Measurements from ENCODE around the gene CHMP2B. TPM values are rescaled to one million over a fixed set of nuclear protein-coding genes. Genes with fewer than 3 reads are reported as not detected.
A peak's percentile ranks its signal among the peaks of the same experiment; 100 is the strongest.

The CHMP2B gene
- total and polyA plus RNA-seq, 7 donors: 33.2 to 106 (median 44.3) TPM

DNA sequence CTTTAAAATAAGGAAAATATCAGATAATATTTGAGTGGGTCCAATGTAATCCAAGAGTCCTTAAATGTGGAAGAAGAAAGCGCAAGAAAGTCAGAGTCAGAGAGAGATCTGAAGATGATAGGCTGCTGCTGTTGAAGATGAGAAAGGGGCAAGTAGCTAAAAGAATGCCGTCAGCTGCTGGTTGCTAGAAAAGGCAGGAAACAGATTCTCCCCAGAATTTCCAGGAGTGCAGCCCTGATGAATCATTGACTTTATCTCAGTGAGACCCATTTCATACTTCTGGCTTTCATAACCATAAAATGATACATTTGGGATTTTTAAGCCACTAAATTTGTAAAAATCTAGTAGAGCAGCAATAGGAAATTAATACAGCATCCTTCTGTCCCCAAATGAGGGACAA is 7.5 kb upstream of the CHMP2B start:
- WGBS, 2 donors: 91 to 100% methylated on average over 2 of the region's 2 CpGs
- Histone ChIP-seq H3K36me3 (no peaks in the 10 kb centered on the region), H3K27me3 (no peaks in the 10 kb centered on the region), H3K4me1 (no peaks in the 10 kb centered on the region), H3K9me3 (no peaks in the 10 kb centered on the region), H3K4me3 (no peak overlapping the region), H3K27ac (no peak overlapping the region)
- TF ChIP-seq POLR2AphosphoS5 (IDR thresholded peaks at IDR 0.05) (no peak), EP300 (IDR thresholded peaks at IDR 0.05) (no peak), POLR2A (IDR thresholded peaks at IDR 0.05) (no peak)
- TF ChIP-seq, protein P1, sequence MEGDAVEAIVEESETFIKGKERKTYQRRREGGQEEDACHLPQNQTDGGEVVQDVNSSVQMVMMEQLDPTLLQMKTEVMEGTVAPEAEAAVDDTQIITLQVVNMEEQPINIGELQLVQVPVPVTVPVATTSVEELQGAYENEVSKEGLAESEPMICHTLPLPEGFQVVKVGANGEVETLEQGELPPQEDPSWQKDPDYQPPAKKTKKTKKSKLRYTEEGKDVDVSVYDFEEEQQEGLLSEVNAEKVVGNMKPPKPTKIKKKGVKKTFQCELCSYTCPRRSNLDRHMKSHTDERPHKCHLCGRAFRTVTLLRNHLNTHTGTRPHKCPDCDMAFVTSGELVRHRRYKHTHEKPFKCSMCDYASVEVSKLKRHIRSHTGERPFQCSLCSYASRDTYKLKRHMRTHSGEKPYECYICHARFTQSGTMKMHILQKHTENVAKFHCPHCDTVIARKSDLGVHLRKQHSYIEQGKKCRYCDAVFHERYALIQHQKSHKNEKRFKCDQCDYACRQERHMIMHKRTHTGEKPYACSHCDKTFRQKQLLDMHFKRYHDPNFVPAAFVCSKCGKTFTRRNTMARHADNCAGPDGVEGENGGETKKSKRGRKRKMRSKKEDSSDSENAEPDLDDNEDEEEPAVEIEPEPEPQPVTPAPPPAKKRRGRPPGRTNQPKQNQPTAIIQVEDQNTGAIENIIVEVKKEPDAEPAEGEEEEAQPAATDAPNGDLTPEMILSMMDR (IDR thresholded peaks at IDR 0.05): no peak
- intact Hi-C loops (cut with DNase I): no loop called here
- DNase-seq: no peak

- H3K4me1 ChIP-seq: peaks cover 0 to 34% (median 25%) of the 10 kb centered on the region in 4 donors
- WGBS, 2 donors: 25 to 67% methylated on average over 5 of the region's 5 CpGs
Measured at GRCh38 chr3:87225659-87226058, 1.4 kb upstream of the CHMP2B start.

DNA sequence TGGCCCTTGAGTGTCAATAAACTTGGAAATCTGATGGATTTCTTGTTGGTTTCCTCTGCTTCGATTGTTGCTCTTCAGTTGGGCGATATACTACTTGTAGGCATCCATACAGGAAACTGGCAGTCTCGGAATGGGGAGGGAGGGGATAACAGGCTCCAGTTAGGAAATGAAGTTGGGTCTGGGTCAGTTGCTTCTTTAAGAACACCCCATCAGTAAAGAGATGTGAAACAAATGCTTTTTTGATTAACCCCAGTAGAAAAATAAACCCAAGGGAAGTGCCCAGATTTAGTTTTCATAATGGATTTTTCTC is 681 bp downstream of the CHMP2B start:
- WGBS, 2 donors: 0 to 1% methylated on average over 3 of the region's 3 CpGs
- peaks cover 0 to 38% (median 26%) of the 10 kb centered on the region in 4 donors for H3K4me1 ChIP-seq
- intact Hi-C loops (cut with DNase I): loop anchor here (1.0 kb wide), 1 partner anchor 236 kb away; the partner anchor contains the start of gene VGLL3
- no peaks in the 10 kb centered on the region for H3K27me3 ChIP-seq
- DNase-seq: no peak
- no peaks in the 10 kb centered on the region for H3K9me3 ChIP-seq
- TF ChIP-seq, protein P1 (IDR thresholded peaks at IDR 0.05): no peak
- no peak for TF ChIP-seq POLR2A (IDR thresholded peaks at IDR 0.05)
- TF ChIP-seq POLR2AphosphoS5 (IDR thresholded peaks at IDR 0.05): no peak
- no peak for TF ChIP-seq EP300 (IDR thresholded peaks at IDR 0.05)
- H3K36me3 ChIP-seq: no peaks in the 10 kb centered on the region
- peak overlapping the region; percentile 89 to 97 (median 94) for H3K27ac ChIP-seq
- peak overlapping the region; percentile 76 to 99 (median 95) for H3K4me3 ChIP-seq

More at GRCh38 chr3:87225659-87226058, 1.4 kb upstream of the CHMP2B start:
- Histone ChIP-seq H3K4me3 (no peak overlapping the region), H3K27ac (no peak overlapping the region), H3K9me3 (no peaks in the 10 kb centered on the region), H3K27me3 (no peaks in the 10 kb centered on the region), H3K36me3 (no peaks in the 10 kb centered on the region)
- intact Hi-C loops (cut with DNase I): no loop called here
- peak; percentile 76 for DNase-seq
- TF ChIP-seq, protein P1 (IDR thresholded peaks at IDR 0.05): no peak
- no peak for TF ChIP-seq POLR2AphosphoS5 (IDR thresholded peaks at IDR 0.05)
- TF ChIP-seq POLR2A (IDR thresholded peaks at IDR 0.05): no peak
- no peak for TF ChIP-seq EP300 (IDR thresholded peaks at IDR 0.05)

GRCh38 chr3:87228316-87228715 is 1.2 kb downstream of the CHMP2B start:
- TF ChIP-seq, protein P1 (IDR thresholded peaks at IDR 0.05): no peak
- TF ChIP-seq EP300 (IDR thresholded peaks at IDR 0.05) (no peak), POLR2AphosphoS5 (IDR thresholded peaks at IDR 0.05) (no peak), POLR2A (IDR thresholded peaks at IDR 0.05) (no peak)
- intact Hi-C loops (cut with DNase I): no loop called here
- DNase-seq: no peak
- Histone ChIP-seq H3K27ac (peak overlapping the region in 1 of 4 donors; percentile 97), H3K4me3 (peak overlapping the region; percentile 76 to 99 (median 95)), H3K27me3 (no peaks in the 10 kb centered on the region), H3K9me3 (no peaks in the 10 kb centered on the region), H3K4me1 (peaks cover 0 to 40% (median 27%) of the 10 kb centered on the region in 4 donors), H3K36me3 (no peaks in the 10 kb centered on the region)
- 11 to 45% methylated on average over 1 of the region's 1 CpG for WGBS, 2 donors

- Histone ChIP-seq H3K9me3 (no peaks in the 10 kb centered on the region), H3K4me3 (no peak overlapping the region), H3K4me1 (peaks cover 0 to 42% (median 27%) of the 10 kb centered on the region in 4 donors), H3K36me3 (no peaks in the 10 kb centered on the region), H3K27ac (no peak overlapping the region), H3K27me3 (no peaks in the 10 kb centered on the region)
- TF ChIP-seq POLR2A (IDR thresholded peaks at IDR 0.05) (no peak), POLR2AphosphoS5 (IDR thresholded peaks at IDR 0.05) (no peak), EP300 (IDR thresholded peaks at IDR 0.05) (no peak)
- TF ChIP-seq, protein P1 (IDR thresholded peaks at IDR 0.05): no peak
- no peak for DNase-seq
- 64 to 84% methylated on average over 1 of the region's 1 CpG for WGBS, 2 donors
- intact Hi-C loops (cut with DNase I): no loop called here
Measured at GRCh38 chr3:87229113-87229512, 2.0 kb downstream of the CHMP2B start.

Measured in sigmoid colon (tissue), 7 donors.